ENCODE results near the gene KHDC1L. TPM values are rescaled to one million over a fixed set of nuclear protein-coding genes. Genes with fewer than 3 reads are reported as not detected.

KHDC1L gene
- total and polyA plus RNA-seq, 2 of the 4 experiments (the other 2 are of a cell fraction), result 0.18 to 0.68 TPM

GRCh38 chr6:73203098-73203497 is 22.2 kb downstream of the KHDC1L start:
- no peak overlapping the region for H2BK5ac ChIP-seq (ENCODE audit: low read depth, low read length, poor library complexity, severe bottlenecking)
- no peaks in the 10 kb centered on the region for H3K9me3 ChIP-seq (ENCODE audit: control insufficient read depth, insufficient read depth, low read length)
- H2AK5ac ChIP-seq (ENCODE audit: low read depth, low read length), result no peak overlapping the region
- no peak overlapping the region for H2BK15ac ChIP-seq (ENCODE audit: low read depth, low read length)
- H4K91ac ChIP-seq (ENCODE audit: insufficient read depth, low read depth, low read length), result no peak overlapping the region
- H3K27me3 ChIP-seq (ENCODE audit: control insufficient read depth, insufficient read depth, low read length), result no peaks in the 10 kb centered on the region; the same call in 1 of the 2 replicates
- H3K18ac ChIP-seq (ENCODE audit: low read depth, low read length), result no peak overlapping the region
- H3K36me3 ChIP-seq (ENCODE audit: control insufficient read depth, insufficient read depth, low read length), result no peaks in the 10 kb centered on the region
- CTCF ChIA-PET, result interaction anchor here (0.7 kb wide), 1 partner anchor 1078 kb away, joined by 3 read pairs; no protein-coding TSS in a partner anchor
- no peak overlapping the region for H4K8ac ChIP-seq (ENCODE audit: low read depth in 2 of 2, low read length in 2 of 2)
- TF ChIP-seq SMC3 (IDR thresholded peaks at IDR 0.05; ENCODE audit: low read depth, low read length), result no peak
- TF ChIP-seq, protein P1, sequence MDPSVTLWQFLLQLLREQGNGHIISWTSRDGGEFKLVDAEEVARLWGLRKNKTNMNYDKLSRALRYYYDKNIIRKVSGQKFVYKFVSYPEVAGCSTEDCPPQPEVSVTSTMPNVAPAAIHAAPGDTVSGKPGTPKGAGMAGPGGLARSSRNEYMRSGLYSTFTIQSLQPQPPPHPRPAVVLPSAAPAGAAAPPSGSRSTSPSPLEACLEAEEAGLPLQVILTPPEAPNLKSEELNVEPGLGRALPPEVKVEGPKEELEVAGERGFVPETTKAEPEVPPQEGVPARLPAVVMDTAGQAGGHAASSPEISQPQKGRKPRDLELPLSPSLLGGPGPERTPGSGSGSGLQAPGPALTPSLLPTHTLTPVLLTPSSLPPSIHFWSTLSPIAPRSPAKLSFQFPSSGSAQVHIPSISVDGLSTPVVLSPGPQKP (IDR thresholded peaks at IDR 0.05; ENCODE audit: borderline replicate concordance, low read depth, low read length), result no peak
- peak; percentile 84 for TF ChIP-seq CEBPB (IDR thresholded peaks at IDR 0.05; ENCODE audit: low read depth, low read length)
- TF ChIP-seq RCOR1 (IDR thresholded peaks at IDR 0.05; ENCODE audit: insufficient replicate concordance, low read length), result no peak
- no peak for TF ChIP-seq POLR2A (IDR thresholded peaks at IDR 0.05; ENCODE audit: low read depth, low read length)
- peaks cover 3% of the 10 kb centered on the region for H3K4me1 ChIP-seq (ENCODE audit: control insufficient read depth, insufficient read depth, low read length)
- no peak overlapping the region for H3K14ac ChIP-seq (replicated peaks; ENCODE audit: low read depth, low read length)
- peaks cover 4% of the 10 kb centered on the region; the same call in 1 of the 2 replicates for H3K9me1 ChIP-seq (ENCODE audit: insufficient read depth, low read length)
- H2AK9ac ChIP-seq (replicated peaks; ENCODE audit: low read depth, low read length, poor library complexity), result no peak overlapping the region
- dilution Hi-C loops (cut with HindIII; ENCODE audit: low sequenced_read_pairs, unreplicated experiment) (no loop called here), intact Hi-C loops (cut with micrococcal nuclease) (no loop called here), in situ Hi-C loops (cut with MboI; ENCODE audit: low sequenced_read_pairs) (no loop called here)
- H4K20me1 ChIP-seq (ENCODE audit: insufficient read depth, low read length), result no peaks in the 10 kb centered on the region
- H3K23ac ChIP-seq (ENCODE audit: low read depth, low read length), result no peak overlapping the region
- no peaks in the 10 kb centered on the region for H3K79me1 ChIP-seq (ENCODE audit: low read depth in 1 of 2, low read length in 2 of 2)
- no CpG with 5 or more reads among the region's 1 CpG for WGBS, 2 experiments (ENCODE audit: extremely low coverage in 2 of 2, insufficient read length in 1 of 2)
- no peak overlapping the region for H3K56ac ChIP-seq (ENCODE audit: extremely low read depth, insufficient read depth, low read length)
- peak; percentile 80 for ATAC-seq (ENCODE audit: low read depth)
- peak; percentile 40 for DNase-seq
- no peak overlapping the region for H2AFZ ChIP-seq (replicated peaks; ENCODE audit: low read length, poor library complexity)
- H2BK120ac ChIP-seq (ENCODE audit: low read depth, low read length), result no peak overlapping the region
- no peak overlapping the region; the same call in 1 of the 2 replicates for H3K27ac ChIP-seq (ENCODE audit: insufficient read depth, low read length)
- no peak overlapping the region for H3K9ac ChIP-seq (ENCODE audit: low read depth, low read length)
- no peak overlapping the region; the same call in none of the 2 replicates for H3K4me2 ChIP-seq (ENCODE audit: low read depth, low read length)
- no peak overlapping the region for H4K5ac ChIP-seq (ENCODE audit: low read depth, low read length)
- H3K4ac ChIP-seq (ENCODE audit: low read depth, low read length), result no peak overlapping the region
- POLR2A ChIA-PET (ENCODE audit: unreplicated experiment), result no interaction called here
- H3K4me3 ChIP-seq (ENCODE audit: insufficient read depth, low read depth, low read length), result no peak overlapping the region
- no peak overlapping the region for H2BK20ac ChIP-seq (ENCODE audit: low read depth, low read length)
- BruUV-seq (replicated peaks), result no TSS peak

Data from IMR-90 (cell line).